T-helper 1 cell (primary cell): Measurements from ENCODE around the gene GLTP.
"Not testable (repeated sequence)": the region's sequence is repeated elsewhere in the genome, so short reads cannot be mapped to it uniquely, and the experiment has no call there.

Experiments used
- DNase-seq, 5 donors: peaks; one replicate each; pipeline ENCODE4 v3.0.0-alpha.2; 2012 to 2020

GLTP gene

DNA sequence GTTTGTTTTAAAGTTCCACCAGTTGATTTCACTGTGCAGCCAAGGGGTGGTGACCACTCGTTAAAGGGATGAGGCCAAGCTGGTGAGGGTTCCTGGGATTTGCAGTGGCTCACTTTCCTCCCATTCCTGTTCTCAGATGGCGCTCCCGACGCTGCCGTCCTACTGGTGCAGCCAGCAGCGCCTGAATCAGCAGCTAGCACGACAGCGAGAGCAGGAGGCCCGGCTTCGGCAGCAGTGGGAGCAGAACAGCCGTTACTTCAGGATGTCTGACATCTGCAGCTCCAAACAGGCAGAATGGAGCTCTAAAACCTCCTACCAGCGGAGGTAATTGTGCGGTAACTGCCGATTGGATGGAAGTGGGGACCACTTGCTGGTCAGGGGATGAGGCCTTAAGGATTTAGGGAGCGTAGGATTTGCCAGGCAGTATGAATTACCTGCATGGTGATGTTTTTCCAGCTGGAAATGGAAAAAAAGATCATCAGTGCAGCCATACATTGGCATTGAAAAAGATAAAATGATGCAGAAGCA lies 22.6 kb upstream of the GLTP start:
- no peak for DNase-seq

- no peak for DNase-seq
These were observed 20.6 kb upstream of the GLTP start for GRCh38 chr12:109900752-109901580.

DNA sequence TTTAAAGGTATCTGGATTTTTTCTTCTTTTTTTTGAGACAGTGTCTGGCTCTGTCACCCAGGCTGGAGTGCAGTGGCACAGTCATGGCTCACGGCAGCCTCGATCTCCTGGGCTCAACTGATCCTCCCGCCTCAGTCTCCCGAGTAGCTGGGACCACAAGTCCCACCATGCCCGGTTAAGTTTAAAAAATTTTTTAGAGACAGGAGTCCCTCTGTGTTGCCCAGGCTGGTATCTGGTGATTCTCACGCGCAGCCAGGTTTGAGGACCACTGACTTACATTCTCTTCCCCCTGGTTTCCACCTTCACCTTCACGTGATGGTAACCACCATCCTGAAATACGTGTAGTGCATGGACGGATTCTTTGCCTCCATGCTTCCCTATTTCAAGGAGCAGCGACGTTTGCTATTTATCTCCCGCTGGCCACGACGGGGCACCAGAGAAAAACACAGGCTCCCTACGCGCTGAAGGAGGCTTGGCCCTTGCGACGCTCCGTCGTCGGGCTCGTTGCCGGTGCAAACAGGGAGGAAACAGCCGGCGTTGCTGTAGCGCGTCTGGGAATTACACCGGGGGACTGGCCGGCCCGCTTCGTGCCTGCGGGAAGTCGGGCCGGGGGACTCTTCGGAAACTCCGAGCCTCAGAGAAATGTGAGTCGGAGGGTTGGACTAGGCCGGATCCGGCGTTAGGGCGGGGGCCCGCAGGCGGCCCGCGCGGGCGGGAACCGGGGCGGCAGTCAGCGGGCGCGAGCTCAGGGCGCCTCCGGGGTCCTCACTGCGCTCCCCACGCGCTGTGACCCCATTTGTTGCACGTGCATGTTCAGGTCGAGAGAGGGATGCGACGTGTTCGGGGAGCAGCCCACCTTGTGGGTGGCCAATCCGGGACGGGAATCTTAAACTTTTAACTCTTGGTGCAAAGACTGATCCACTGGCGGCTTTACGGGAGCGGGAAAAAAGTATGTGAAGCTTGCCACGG lies 19.7 kb upstream of the GLTP start, which contains the start of gene TCHP:
Gene TCHP, plus strand, starts transcription at position 492 of the 969 bp plus-strand sequence. CDS start 2,753 bp downstream, outside the sequence.
- peak; percentile 42 to 81 (median 63) for DNase-seq

DNA sequence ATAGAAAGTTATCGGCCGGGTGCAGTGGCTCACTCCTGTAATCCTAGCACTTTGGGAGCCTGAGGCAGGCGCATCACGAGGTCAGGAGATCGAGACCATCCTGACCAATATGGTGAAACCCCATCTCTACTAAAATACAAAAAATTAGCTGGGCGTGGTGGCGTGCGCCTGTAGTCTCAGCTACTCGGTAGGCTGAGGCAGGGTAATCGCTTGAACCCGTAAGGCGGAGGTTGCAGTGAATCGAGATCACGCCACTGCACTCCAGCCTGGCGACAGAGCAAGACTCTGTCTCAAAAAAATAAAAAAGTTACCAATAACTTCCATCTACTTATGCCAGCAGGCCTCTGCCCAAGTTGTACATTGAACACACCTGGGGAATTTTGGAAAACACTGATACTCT lies 19.0 kb upstream of the GLTP start:
- not testable (repeated sequence) for DNase-seq

DNA sequence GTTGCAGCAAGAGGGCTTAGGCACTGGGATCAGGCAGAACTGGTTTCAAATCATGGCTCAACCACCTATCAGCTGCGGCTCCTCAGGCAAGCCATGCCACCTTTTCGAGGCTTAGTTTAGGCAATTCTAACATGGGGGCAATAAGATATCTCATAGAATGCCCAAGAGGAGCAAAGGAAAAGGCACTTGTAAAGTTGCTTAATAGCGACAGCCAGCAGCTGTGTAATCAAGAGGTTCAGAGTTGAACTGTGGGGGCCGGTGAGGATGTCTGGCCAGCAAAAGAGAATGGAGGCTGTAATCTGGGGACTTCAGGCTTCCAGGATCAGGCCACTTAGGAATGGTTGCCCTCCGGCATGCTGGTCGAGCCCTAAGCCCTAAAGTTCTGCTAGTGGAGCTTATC lies 16.7 kb upstream of the GLTP start:
- DNase-seq: no peak

- no peak for DNase-seq
These were observed 15.8 kb upstream of the GLTP start for GRCh38 chr12:109896188-109896587.

GRCh38 chr12:109894939-109895338 lies 14.6 kb upstream of the GLTP start:
- DNase-seq: no peak

- DNase-seq: no peak
These were observed 13.1 kb upstream of the GLTP start for GRCh38 chr12:109893261-109893995.

DNA sequence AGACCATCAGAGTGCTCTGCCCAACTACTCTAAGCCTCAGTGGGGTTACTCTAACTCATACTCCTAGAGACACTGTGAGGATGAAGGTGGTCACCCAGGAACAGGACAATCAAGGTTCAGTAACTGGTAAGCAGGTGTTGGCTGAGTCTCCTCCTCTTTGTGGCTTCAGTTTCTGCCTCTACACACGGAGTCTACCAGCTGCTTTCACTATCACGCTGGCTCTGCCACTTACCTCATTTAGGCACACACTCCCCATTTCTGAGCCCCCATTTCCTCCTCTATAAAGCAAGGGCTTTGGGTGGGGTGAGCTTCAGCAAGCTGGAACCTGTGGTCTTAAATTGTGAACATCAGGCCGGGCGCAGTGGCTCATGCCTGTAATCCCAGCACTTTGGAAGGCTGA lies 12.4 kb upstream of the GLTP start:
- DNase-seq: peak in 1 of 5 donors; percentile 57

DNA sequence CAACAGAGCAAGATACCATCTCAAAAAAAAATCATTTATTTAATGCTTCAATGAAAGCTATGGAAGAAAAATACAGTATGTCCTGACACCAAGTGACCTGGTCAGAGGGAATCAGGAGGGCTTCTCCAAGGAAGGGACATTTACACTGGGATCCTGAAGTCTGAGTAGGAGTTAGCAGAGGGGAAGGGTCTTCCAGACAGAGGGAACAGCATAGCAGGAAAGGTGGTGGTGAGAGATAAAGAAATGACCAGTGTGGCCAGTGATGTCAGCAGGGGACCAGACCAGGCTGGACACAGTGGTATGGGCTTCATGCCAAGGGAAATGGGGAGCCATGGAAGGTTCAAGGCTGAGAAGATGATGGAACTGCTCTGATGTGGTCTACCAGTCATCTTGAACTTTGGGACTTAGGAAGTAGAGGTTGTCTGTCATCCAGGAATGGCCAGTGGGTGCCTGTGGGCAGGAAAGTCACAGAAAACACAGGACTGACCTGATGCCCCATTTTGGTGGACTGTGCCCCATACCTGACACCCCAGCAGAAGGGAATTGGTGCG lies 11.9 kb upstream of the GLTP start:
- DNase-seq: no peak

DNA sequence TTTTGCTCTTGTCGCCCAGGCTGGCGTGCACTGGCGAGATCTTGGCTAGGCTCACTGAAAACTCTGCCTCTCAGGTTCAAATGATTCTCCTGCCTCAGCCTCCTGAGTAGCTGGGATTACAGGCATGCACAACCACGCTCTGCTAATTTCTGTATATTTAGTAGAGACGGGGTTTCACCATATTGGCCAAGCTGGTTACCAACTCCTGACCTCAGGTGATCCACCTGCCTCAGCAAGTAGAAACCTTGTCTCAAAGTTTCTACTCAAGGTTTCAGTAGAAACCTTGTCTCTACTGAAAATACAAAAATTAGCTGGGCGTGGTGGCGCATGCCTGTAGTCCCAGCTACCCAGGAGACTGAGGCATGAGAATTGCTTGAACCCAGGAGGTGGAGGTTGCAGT lies 11.4 kb upstream of the GLTP start:
- not testable (repeated sequence) for DNase-seq

GRCh38 chr12:109890620-109891170 lies 10.4 kb upstream of the GLTP start:
- DNase-seq: no peak

GRCh38 chr12:109888179-109889020 lies 8.1 kb upstream of the GLTP start:
- DNase-seq: peak in 1 of 5 donors; percentile 84

GRCh38 chr12:109885616-109886015 lies 5.3 kb upstream of the GLTP start:
- DNase-seq: no peak

- no peak for DNase-seq
These were observed 3.1 kb upstream of the GLTP start for GRCh38 chr12:109883461-109883860.

GRCh38 chr12:109881752-109882151 lies 1.4 kb upstream of the GLTP start:
- no peak for DNase-seq

DNA sequence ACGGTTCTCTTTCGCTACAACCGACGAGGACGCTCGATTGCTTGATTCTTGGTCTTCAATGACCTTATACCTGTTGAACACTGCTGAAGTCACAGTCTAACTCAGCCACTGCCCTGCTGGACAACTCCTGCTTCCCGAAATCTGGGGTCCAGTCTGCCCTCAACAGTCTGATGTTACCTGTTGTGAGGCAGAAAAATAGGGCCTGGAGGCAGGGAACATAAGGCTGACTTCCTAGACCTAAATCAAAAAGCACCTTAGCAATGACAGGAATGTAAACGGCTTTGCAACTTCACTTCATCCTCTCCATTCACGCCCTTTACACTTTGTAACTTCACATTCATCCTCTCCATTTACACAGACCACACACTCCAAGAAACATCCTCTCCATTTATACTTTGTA lies 597 bp upstream of the GLTP start:
- no peak for DNase-seq

DNA sequence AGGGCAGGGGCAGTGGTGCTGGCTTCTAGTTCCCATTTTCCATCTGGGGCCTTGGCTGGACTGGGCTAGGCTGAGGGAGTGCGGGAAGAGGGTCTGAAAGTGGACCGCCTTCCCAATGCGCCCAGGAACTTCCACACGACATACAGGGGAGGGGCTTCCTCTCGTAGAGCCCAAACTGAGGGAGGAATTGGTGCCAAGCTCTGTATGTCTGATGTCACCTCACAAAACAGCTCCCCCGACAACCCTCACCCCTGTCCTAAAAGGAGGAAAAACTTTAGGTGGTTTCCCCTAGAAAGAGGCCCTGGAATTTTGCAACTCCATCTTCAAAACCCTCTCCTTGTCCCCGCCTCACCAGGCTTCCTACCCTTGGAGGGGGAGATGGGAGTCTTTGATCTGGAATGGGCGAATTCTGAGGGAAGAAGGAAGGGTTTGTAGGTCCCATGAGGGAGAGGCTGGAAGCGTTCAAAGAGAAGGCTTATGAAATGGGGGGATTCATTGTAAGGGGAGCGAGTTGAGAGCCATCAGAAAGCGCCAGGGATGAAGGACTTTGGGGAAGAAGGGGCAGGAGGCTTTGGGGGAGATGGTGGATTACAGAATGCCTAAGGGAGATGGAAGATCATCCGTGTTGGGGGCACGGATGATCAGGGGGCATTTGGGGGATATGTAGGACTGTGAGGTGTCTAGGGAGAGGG lies 844 bp downstream of the GLTP start:
- no peak for DNase-seq

GRCh38 chr12:109878749-109879148 lies 1.6 kb downstream of the GLTP start:
- DNase-seq: no peak

- DNase-seq: no peak
These were observed 2.1 kb downstream of the GLTP start for GRCh38 chr12:109878247-109878625.
